AG09319 (cell line): ENCODE results near the gene PTPRD.

ENCODE experiments used
- DNase-seq: peaks from one replicate; pipeline ENCODE4 v3.0.0-alpha.2; 2010; ENCODE audit warnings: low read depth; ENCODE audit errors: extremely low read depth
- CTCF ChIP-seq: IDR thresholded peaks from 2 replicates; pipeline ENCODE4 v1.5.1; 2011; ENCODE audit warnings: low read depth, mild to moderate bottlenecking, inconsistent platforms, low read length, moderate library complexity

Gene PTPRD

GRCh38 chr9:8757881-8758280, 1854.9 kb downstream of the PTPRD start:
- TF ChIP-seq CTCF = no peak
- DNase-seq = no peak

GRCh38 chr9:8754751-8755150, 1858.1 kb downstream of the PTPRD start:
- no peak for TF ChIP-seq CTCF
- DNase-seq = no peak

- TF ChIP-seq CTCF = no peak
- DNase-seq = no peak
These were observed 1861.3 kb downstream of the PTPRD start for GRCh38 chr9:8751406-8751930.

GRCh38 chr9:8750639-8751051, 1862.2 kb downstream of the PTPRD start:
- TF ChIP-seq CTCF = no peak

GRCh38 chr9:8745347-8745746, 1867.5 kb downstream of the PTPRD start:
- DNase-seq = no peak
- no peak for TF ChIP-seq CTCF

More at GRCh38 chr9:8750639-8751051, 1862.2 kb downstream of the PTPRD start:
- DNase-seq = no peak

- no peak for DNase-seq
- no peak for TF ChIP-seq CTCF
These were observed 1873.9 kb downstream of the PTPRD start for GRCh38 chr9:8738945-8739344.

- TF ChIP-seq CTCF = no peak
- no peak for DNase-seq
These were observed 1876.0 kb downstream of the PTPRD start for GRCh38 chr9:8736805-8737204.
